Panc1 (cell line): Measurements from ENCODE around the gene NEURL4.

Experiments
- POLR2AphosphoS5 ChIP-seq: IDR thresholded peaks from 2 replicates; pipeline ENCODE4 v1.6.1; 2012; ENCODE audit warnings: mild to moderate bottlenecking, low read depth, low read length, moderate library complexity
- TF ChIP-seq, protein P1 (sequence below): fragments of 450-650 bp; IDR thresholded peaks from 2 replicates; pipeline ENCODE4 v1.5.1; 2017; ENCODE audit warnings: mild to moderate bottlenecking
- TF ChIP-seq, protein P2 (sequence below), 2 experiments: IDR thresholded peaks; 2 replicates each; pipeline ENCODE4 v1.6.1; 2011 to 2012; ENCODE audit warnings: low read depth in 2 of 2, control low read depth in 1 of 2, low read length in 1 of 2, mild to moderate bottlenecking in 1 of 2, moderate library complexity in 1 of 2; ENCODE audit not compliant: insufficient read depth in 1 of 2

DNA sequence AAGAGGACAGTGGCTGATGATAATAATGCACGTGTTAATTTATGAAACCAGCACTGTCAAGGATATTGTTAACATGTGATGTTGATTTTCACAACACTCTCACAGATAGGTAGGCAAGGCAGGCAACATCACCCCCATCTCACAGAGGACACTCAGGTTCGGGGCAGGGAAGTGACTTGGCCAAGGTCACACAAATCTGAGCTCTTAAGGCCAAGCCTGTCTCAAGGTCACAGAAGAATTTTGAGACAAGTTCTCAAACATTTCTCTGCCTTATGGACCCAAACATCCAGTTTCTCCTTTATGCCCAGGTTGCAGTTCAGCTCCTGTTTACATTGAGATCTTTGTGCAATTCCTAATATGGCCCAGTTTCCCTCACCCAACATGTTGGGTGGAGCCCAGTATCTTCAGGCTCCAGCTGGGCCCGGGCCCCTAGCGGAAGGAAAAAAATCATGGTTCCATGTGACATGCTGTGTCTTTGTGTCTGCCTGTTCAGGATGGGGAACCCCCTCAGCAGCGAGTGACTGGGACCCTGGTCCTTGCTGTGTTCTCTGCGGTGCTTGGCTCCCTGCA lies 46.3 kb downstream of the NEURL4 start:
- no peak for TF ChIP-seq POLR2AphosphoS5
- TF ChIP-seq, protein P1, sequence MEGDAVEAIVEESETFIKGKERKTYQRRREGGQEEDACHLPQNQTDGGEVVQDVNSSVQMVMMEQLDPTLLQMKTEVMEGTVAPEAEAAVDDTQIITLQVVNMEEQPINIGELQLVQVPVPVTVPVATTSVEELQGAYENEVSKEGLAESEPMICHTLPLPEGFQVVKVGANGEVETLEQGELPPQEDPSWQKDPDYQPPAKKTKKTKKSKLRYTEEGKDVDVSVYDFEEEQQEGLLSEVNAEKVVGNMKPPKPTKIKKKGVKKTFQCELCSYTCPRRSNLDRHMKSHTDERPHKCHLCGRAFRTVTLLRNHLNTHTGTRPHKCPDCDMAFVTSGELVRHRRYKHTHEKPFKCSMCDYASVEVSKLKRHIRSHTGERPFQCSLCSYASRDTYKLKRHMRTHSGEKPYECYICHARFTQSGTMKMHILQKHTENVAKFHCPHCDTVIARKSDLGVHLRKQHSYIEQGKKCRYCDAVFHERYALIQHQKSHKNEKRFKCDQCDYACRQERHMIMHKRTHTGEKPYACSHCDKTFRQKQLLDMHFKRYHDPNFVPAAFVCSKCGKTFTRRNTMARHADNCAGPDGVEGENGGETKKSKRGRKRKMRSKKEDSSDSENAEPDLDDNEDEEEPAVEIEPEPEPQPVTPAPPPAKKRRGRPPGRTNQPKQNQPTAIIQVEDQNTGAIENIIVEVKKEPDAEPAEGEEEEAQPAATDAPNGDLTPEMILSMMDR = no peak
- TF ChIP-seq, protein P2, sequence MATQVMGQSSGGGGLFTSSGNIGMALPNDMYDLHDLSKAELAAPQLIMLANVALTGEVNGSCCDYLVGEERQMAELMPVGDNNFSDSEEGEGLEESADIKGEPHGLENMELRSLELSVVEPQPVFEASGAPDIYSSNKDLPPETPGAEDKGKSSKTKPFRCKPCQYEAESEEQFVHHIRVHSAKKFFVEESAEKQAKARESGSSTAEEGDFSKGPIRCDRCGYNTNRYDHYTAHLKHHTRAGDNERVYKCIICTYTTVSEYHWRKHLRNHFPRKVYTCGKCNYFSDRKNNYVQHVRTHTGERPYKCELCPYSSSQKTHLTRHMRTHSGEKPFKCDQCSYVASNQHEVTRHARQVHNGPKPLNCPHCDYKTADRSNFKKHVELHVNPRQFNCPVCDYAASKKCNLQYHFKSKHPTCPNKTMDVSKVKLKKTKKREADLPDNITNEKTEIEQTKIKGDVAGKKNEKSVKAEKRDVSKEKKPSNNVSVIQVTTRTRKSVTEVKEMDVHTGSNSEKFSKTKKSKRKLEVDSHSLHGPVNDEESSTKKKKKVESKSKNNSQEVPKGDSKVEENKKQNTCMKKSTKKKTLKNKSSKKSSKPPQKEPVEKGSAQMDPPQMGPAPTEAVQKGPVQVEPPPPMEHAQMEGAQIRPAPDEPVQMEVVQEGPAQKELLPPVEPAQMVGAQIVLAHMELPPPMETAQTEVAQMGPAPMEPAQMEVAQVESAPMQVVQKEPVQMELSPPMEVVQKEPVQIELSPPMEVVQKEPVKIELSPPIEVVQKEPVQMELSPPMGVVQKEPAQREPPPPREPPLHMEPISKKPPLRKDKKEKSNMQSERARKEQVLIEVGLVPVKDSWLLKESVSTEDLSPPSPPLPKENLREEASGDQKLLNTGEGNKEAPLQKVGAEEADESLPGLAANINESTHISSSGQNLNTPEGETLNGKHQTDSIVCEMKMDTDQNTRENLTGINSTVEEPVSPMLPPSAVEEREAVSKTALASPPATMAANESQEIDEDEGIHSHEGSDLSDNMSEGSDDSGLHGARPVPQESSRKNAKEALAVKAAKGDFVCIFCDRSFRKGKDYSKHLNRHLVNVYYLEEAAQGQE (IDR thresholded peaks at IDR 0.05; ENCODE audit: insufficient read depth in 1 of 2, low read depth in 2 of 2, low read length in 1 of 2) = no peak
